ENCODE measurements around the gene PHC2.

PHC2 gene

DNA sequence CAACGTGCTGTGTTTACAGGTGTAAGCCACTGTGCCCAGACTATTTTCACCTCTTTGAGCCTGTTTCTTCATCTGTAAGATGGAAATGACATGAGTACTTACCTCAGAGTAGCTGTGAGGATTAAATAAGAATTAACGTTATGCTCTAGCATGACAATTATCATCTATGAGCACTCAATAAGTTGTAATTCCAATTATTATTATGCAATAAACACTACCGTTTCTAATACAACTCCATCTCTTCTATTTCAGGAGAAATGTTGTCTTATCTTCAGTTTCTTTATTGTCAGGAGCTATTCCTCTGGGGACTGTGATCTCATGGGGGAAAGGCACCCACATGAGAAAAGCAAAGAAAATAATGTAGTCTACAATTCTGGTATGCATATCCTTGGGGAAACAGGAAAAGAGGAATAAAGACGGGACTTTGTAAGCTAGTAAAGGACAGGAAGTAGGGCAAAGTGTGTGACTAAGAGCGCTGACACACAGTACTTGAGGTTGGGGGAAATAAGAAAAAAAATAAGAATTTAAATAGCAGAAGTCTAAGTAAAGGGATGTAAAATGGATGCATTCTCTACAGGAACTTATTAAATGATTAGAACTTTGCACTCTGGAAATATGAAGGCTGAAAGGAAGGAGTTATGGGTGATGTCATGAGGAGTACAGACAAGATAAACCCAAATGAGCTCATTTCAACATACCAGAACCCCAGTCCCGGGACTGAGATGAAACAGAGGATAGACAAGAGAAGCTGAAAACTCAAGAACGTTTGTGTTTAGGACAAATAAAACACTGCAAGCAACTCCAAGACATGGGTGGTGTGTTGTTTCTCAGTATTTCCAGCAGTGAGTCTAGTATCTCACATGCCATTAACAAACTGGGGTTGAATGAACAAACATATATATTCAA is 9.8 kb downstream of the PHC2 start:
- TF ChIP-seq, protein P1, sequence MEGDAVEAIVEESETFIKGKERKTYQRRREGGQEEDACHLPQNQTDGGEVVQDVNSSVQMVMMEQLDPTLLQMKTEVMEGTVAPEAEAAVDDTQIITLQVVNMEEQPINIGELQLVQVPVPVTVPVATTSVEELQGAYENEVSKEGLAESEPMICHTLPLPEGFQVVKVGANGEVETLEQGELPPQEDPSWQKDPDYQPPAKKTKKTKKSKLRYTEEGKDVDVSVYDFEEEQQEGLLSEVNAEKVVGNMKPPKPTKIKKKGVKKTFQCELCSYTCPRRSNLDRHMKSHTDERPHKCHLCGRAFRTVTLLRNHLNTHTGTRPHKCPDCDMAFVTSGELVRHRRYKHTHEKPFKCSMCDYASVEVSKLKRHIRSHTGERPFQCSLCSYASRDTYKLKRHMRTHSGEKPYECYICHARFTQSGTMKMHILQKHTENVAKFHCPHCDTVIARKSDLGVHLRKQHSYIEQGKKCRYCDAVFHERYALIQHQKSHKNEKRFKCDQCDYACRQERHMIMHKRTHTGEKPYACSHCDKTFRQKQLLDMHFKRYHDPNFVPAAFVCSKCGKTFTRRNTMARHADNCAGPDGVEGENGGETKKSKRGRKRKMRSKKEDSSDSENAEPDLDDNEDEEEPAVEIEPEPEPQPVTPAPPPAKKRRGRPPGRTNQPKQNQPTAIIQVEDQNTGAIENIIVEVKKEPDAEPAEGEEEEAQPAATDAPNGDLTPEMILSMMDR (IDR thresholded peaks at IDR 0.05), result no peak
- no peak overlapping the region for H3K27ac ChIP-seq
- H3K36me3 ChIP-seq, result no peaks in the 10 kb centered on the region
- no peaks in the 10 kb centered on the region for H3K27me3 ChIP-seq
- peaks cover 0 to 10% (median 6%) of the 10 kb centered on the region in 3 donors for H3K9me3 ChIP-seq
- intact Hi-C loops (cut with DNase I; ENCODE audit: low total_unique reads), result no loop called here
- no peak overlapping the region for H3K4me3 ChIP-seq
- no peaks in the 10 kb centered on the region for H3K4me1 ChIP-seq
- DNase-seq, result no peak

DNA sequence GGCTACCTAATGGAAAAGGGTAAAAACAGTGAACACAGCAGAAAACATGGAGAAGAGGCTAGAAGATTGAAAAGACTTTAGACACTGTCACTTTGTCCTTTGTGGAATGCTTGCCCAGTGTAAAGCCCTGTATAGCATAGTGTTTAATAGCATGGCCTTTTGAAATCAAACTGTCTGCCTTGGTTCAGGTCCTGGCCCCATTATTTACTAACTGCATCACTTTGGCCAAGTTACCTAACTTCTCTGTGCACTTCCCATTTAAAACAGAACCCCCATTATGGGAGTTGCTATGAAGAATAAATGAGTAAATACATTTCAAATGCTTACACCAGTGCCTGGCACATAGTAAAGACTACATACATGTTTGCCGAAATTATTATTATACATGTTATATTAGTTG is 12.1 kb downstream of the PHC2 start:
- intact Hi-C loops (cut with DNase I; ENCODE audit: low total_unique reads), result no loop called here
- Histone ChIP-seq H3K4me1 (no peaks in the 10 kb centered on the region), H3K36me3 (no peaks in the 10 kb centered on the region), H3K9me3 (peaks cover 0 to 15% (median 6%) of the 10 kb centered on the region in 3 donors), H3K4me3 (no peak overlapping the region), H3K27me3 (no peaks in the 10 kb centered on the region), H3K27ac (no peak overlapping the region)
- DNase-seq, result no peak
- TF ChIP-seq, protein P1 (IDR thresholded peaks at IDR 0.05), result no peak

DNA sequence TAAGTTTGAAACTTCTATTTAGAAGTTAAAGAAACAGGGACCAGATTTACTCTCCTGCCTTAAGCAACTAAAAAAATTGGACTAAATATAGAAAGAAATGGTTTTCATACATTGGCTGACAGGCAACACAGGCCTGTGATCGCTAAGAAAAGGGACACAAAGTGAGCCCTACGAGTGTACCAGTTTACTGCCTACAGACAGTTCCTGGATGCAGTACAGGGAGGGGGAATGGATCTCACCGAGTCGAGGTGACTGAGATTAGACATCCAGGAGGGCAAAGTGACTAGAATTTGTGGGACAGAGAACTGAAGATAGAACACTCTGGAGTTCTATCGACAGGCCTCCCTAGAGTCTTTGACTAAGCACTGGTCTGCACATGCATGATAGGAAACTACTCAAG is 16.0 kb downstream of the PHC2 start:
- peaks cover 0 to 14% (median 1%) of the 10 kb centered on the region in 4 donors for H3K4me1 ChIP-seq
- TF ChIP-seq, protein P1 (IDR thresholded peaks at IDR 0.05), result no peak
- no peak overlapping the region for H3K4me3 ChIP-seq
- H3K27ac ChIP-seq, result no peak overlapping the region
- DNase-seq, result no peak
- no peaks in the 10 kb centered on the region for H3K27me3 ChIP-seq
- H3K36me3 ChIP-seq, result no peaks in the 10 kb centered on the region
- intact Hi-C loops (cut with DNase I; ENCODE audit: low total_unique reads), result no loop called here
- peaks cover 0 to 15% (median 6%) of the 10 kb centered on the region in 3 donors for H3K9me3 ChIP-seq

DNA sequence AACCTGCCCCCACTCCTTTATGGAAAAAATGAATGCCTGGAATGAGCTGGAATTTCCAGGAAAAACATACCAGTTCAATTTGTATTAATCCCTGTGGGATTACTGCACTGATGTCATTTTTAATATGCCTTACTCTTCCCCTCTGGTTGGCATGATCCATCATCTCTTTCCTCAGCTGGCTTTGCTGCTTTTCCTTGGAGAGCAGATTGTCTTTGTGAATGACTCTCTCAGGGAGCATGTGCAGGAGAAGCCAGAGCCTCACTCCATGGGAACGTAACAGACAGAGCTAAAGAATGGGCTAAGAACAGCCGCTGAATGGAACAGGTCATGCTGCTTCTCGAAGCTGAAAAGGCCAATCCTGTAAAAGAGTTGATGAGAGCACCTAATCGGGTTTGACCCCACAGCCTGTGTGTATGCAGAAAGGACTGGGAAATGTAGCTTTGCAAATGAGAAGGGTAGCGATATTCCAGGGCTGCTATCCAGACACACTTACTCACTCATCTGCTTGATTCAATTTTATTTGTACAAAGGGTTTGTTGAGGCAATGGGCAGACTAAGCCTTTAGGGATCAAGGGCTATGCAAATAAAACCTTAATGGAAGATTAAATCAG is 20.7 kb downstream of the PHC2 start:
- H3K27ac ChIP-seq, result peak overlapping the region; percentile 46 to 79
- peaks cover 0 to 39% (median 8%) of the 10 kb centered on the region in 4 donors for H3K4me1 ChIP-seq
- H3K27me3 ChIP-seq, result no peaks in the 10 kb centered on the region
- peak; percentile 24 to 68 for DNase-seq
- TF ChIP-seq, protein P1 (IDR thresholded peaks at IDR 0.05), result no peak
- intact Hi-C loops (cut with DNase I; ENCODE audit: low total_unique reads), result no loop called here
- H3K4me3 ChIP-seq, result no peak overlapping the region
- H3K9me3 ChIP-seq, result no peaks in the 10 kb centered on the region
- H3K36me3 ChIP-seq, result no peaks in the 10 kb centered on the region

DNA sequence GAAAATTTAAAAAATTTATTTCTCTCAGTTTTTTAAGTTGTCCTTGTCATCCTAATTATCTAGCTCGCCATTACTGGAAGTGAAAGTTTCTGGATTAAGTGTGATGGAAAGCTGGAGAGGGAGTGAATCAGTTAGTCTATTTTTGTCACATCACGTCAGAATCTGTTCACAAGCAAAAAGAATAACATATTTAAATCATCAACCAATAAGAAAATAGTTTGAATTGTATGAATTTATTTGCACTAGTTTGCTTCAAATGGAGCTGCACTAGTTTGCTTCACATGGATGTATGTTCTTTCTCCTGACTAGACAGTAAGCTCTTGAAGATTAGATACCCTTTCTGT is 22.8 kb downstream of the PHC2 start:
- TF ChIP-seq, protein P1 (IDR thresholded peaks at IDR 0.05), result no peak
- peak overlapping the region in 1 of 2 donors; percentile 18 for H3K4me3 ChIP-seq
- H3K27me3 ChIP-seq, result no peaks in the 10 kb centered on the region
- H3K36me3 ChIP-seq, result no peaks in the 10 kb centered on the region
- H3K9me3 ChIP-seq, result no peaks in the 10 kb centered on the region
- intact Hi-C loops (cut with DNase I; ENCODE audit: low total_unique reads), result no loop called here
- DNase-seq, result no peak
- peak overlapping the region; percentile 67 to 79 for H3K27ac ChIP-seq
- H3K4me1 ChIP-seq, result peaks cover 0 to 39% (median 8%) of the 10 kb centered on the region in 4 donors
